OCI-LY3 (cell line): ENCODE data around the gene ZDHHC6.

Source experiments
- CTCF ChIP-seq: fragments of 200-600, 300-600 bp; sonication (generic); IDR thresholded peaks from 2 replicates; pipeline ENCODE4 v1.5.1; 2014; ENCODE audit warnings: antibody characterized with exemption, low read length, low read depth
- EZH2phosphoT487 ChIP-seq: fragments of 200-600 bp; shearing (Covaris generic); IDR thresholded peaks from 2 replicates; pipeline ENCODE4 v1.6.1; 2018; ENCODE audit warnings: antibody characterized with exemption, mixed run types, low read depth

- TF ChIP-seq CTCF (no peak), EZH2phosphoT487 (no peak)
Measured at GRCh38 chr10:112456533-112456932, 9.8 kb upstream of the ZDHHC6 start.
